B cell (primary cell): ENCODE results near the gene RICTOR. TPM values are rescaled to one million over a fixed set of nuclear protein-coding genes. Genes with fewer than 3 reads are reported as not detected.

Experiments used
- ATAC-seq: fragments of 200-7000 bp; cut with Tn5 transposase; one replicate; pipeline ENCODE4 v1.10.0; 2021; ENCODE audit warnings: low read depth, mild to moderate bottlenecking, moderate number of reproducible peaks, moderate library complexity
- CTCF ChIA-PET: fragments of 350-600 bp; sonication (Branson Sonifier 250); formaldehyde crosslinking; loops from one replicate; lab custom pipeline; 2021; ENCODE audit warnings: antibody characterized with exemption, inconsistent platforms; lab: Charles Lee
- POLR2A ChIA-PET: fragments of 350-600 bp; sonication (Branson Sonifier 250); formaldehyde crosslinking; loops from one replicate; lab custom pipeline; 2021; ENCODE audit warnings: antibody characterized with exemption; lab: Charles Lee
- DNase-seq: peaks from one replicate; pipeline ENCODE4 v3.0.0; 2013
- H2AFZ ChIP-seq: 2 replicates; pipeline ENCODE4 v1.6.1; 2012; ENCODE audit warnings: mild to moderate bottlenecking, low read depth, low read length; ENCODE audit not compliant: insufficient read depth, poor library complexity, severe bottlenecking
- H3K27ac ChIP-seq, 2 donors: 1 replicate in 1 of 2; 2 replicates in 1 of 2; pipeline ENCODE4 v1.5.1; 2012 to 2013; ENCODE audit warnings: low read length in 2 of 2, mild to moderate bottlenecking in 2 of 2, moderate library complexity in 1 of 2
- H3K27me3 ChIP-seq, 4 experiments: fragments of 200-600 bp in 1 of 4; sonication (generic) in 1 of 4; replicated peaks in 1 of 4; 1 replicate in 2 of 4; 2 replicates in 2 of 4; pipeline versions ENCODE4 v1.6.1 to v1.7.0; 2013 to 2016; ENCODE audit warnings: low read length in 3 of 4, mild to moderate bottlenecking in 2 of 4, mixed read lengths in 1 of 4, moderate library complexity in 1 of 4; ENCODE audit not compliant: insufficient read depth in 4 of 4, control insufficient read depth in 3 of 4; ENCODE audit errors: control extremely low read depth in 1 of 4
- H3K36me3 ChIP-seq, 2 experiments: replicated peaks in 1 of 2; 1 replicate in 1 of 2; 2 replicates in 1 of 2; pipeline versions ENCODE4 v1.6.1 to v1.7.1; 2013; ENCODE audit warnings: low read length in 1 of 2; ENCODE audit not compliant: insufficient read depth in 2 of 2, control insufficient read depth in 1 of 2; ENCODE audit errors: control extremely low read depth in 1 of 2, extremely low read depth in 1 of 2
- H3K4me1 ChIP-seq, 2 donors: fragments of 200-600 bp in 1 of 2; sonication (generic) in 1 of 2; 1 replicate in 1 of 2; 2 replicates in 1 of 2; pipeline versions ENCODE4 v1.5.1 to v1.6.1; 2013 to 2017; ENCODE audit warnings: low read length in 2 of 2; ENCODE audit not compliant: control insufficient read depth in 2 of 2, insufficient read depth in 2 of 2
- H3K4me2 ChIP-seq: replicated peaks from 2 replicates; pipeline ENCODE3; 2012; ENCODE audit warnings: mild to moderate bottlenecking, low read depth, low read length; ENCODE audit not compliant: poor library complexity, severe bottlenecking
- H3K4me3 ChIP-seq, 5 experiments: fragments of 200-600 bp in 1 of 5; sonication (generic) in 1 of 5; 1 replicate in 3 of 5; 2 replicates in 2 of 5; pipeline versions ENCODE4 v1.5.1 to v1.7.0; 2011 to 2016; ENCODE audit warnings: low read length in 4 of 5, mild to moderate bottlenecking in 4 of 5, low read depth in 2 of 5, control low read depth in 1 of 5, moderate library complexity in 1 of 5; ENCODE audit not compliant: insufficient read depth in 1 of 5; ENCODE audit errors: control extremely low read depth in 1 of 5, extremely low read depth in 1 of 5
- H3K79me2 ChIP-seq: fragments of 200-600 bp; sonication (generic); one replicate; pipeline ENCODE4 v1.6.0; 2016; ENCODE audit warnings: low read length; ENCODE audit not compliant: control insufficient read depth, insufficient read depth
- H3K9ac ChIP-seq: fragments of 200-600 bp; sonication (generic); 2 replicates; pipeline ENCODE4 v1.6.1; 2017; ENCODE audit warnings: mild to moderate bottlenecking, low read length, moderate library complexity
- H3K9me3 ChIP-seq, 3 donors: one replicate each; pipeline versions ENCODE4 v1.6.1 to v1.7.1; 2013; ENCODE audit warnings: low read length in 2 of 3; ENCODE audit not compliant: control insufficient read depth in 2 of 3, insufficient read depth in 1 of 3; ENCODE audit errors: control extremely low read depth in 1 of 3
- H4K20me1 ChIP-seq: 2 replicates; pipeline ENCODE4 v1.6.0; 2012; ENCODE audit warnings: mild to moderate bottlenecking, low read length; ENCODE audit not compliant: insufficient read depth, control insufficient read depth, poor library complexity, severe bottlenecking
- H3K27ac Mint-ChIP-seq: one replicate; pipeline ENCODE4 v1.8.0; 2021; ENCODE audit warnings: mixed read lengths
- H3K27me3 Mint-ChIP-seq: one replicate; pipeline ENCODE4 v1.8.0; 2021; ENCODE audit warnings: mixed read lengths
- H3K4me1 Mint-ChIP-seq: one replicate; pipeline ENCODE4 v1.8.0; 2021; ENCODE audit warnings: mixed read lengths
- H3K4me3 Mint-ChIP-seq: one replicate; pipeline ENCODE4 v1.8.0; 2021; ENCODE audit warnings: mixed read lengths
- H3K9me3 Mint-ChIP-seq: one replicate; pipeline ENCODE4 v1.8.0; 2022; ENCODE audit warnings: mixed read lengths; ENCODE audit not compliant: insufficient read depth
- EZH2 ChIP-seq: IDR thresholded peaks from 2 replicates; pipeline ENCODE4 v1.6.1; 2012; ENCODE audit warnings: borderline replicate concordance, low read depth, mild to moderate bottlenecking, moderate library complexity, low read length; ENCODE audit not compliant: insufficient read depth, poor library complexity, severe bottlenecking
- WGBS: methylation state at CpG from one replicate; pipeline ENCODE4 v1.1.5; 2013; ENCODE audit warnings: missing lambda C conversion rate; ENCODE audit not compliant: insufficient coverage; 5-methylcytosine and 5-hydroxymethylcytosine counted together
- intact Hi-C: fragments of 100-400 bp; cut with micrococcal nuclease; formaldehyde crosslinking; loops from one replicate; pipeline ENCODE4 v1.10.0; 2022
- polyA plus RNA-seq: library from polyadenylated mRNA; depleted of rRNA; stranded (reverse); fragments of >200 nt; gene quantifications from 2 replicates; pipeline ENCODE4 v1.2.3, GENCODE V29; 2012
- total RNA-seq, 2 donors: library from RNA; stranded (reverse); fragments of 120-200 nt in 1 of 2; gene quantifications; 1 replicate in 1 of 2; 2 replicates in 1 of 2; pipeline versions ENCODE4 v1.2.3 to v1.2.4, GENCODE V29; 2013 to 2022
- TF ChIP-seq, protein P1 (sequence below): fragments of 200-600 bp; IDR thresholded peaks from one replicate; pipeline ENCODE4 v1.8.0; 2022; ENCODE audit warnings: antibody characterized with exemption, mild to moderate bottlenecking

The RICTOR gene
- total and polyA plus RNA-seq, 2 donors (not counting 1 experiment from before 2014, with no cell fraction given) = 15.4 to 84.3 TPM

DNA sequence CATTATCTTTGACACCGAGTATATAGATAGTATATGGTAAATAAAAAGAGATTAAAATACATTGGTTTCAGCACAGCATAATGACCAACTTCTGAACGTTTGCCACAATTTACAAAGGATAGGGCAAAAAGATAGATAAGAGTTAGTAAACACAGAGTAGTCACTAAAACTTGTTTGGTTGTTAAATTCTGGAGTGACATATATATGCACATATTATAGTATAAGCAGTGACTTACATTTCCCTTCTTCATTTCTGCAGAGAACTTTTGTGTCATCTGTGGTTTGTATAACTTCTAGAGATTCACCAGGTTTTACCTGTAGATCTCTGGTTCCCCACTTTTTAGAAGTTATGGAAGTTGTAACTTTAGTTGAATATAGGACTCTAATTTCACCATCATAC lies 44.4 kb upstream of the RICTOR start:
- H3K4me1 Mint-ChIP-seq = no peaks in the 10 kb centered on the region
- TF ChIP-seq EZH2 = no peak
- TF ChIP-seq, protein P1, sequence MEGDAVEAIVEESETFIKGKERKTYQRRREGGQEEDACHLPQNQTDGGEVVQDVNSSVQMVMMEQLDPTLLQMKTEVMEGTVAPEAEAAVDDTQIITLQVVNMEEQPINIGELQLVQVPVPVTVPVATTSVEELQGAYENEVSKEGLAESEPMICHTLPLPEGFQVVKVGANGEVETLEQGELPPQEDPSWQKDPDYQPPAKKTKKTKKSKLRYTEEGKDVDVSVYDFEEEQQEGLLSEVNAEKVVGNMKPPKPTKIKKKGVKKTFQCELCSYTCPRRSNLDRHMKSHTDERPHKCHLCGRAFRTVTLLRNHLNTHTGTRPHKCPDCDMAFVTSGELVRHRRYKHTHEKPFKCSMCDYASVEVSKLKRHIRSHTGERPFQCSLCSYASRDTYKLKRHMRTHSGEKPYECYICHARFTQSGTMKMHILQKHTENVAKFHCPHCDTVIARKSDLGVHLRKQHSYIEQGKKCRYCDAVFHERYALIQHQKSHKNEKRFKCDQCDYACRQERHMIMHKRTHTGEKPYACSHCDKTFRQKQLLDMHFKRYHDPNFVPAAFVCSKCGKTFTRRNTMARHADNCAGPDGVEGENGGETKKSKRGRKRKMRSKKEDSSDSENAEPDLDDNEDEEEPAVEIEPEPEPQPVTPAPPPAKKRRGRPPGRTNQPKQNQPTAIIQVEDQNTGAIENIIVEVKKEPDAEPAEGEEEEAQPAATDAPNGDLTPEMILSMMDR = no peak
- H3K4me3 Mint-ChIP-seq = no peak overlapping the region
- ATAC-seq (no peak), DNase-seq (no peak)
- Histone ChIP-seq H3K36me3 (no peaks in the 10 kb centered on the region), H3K79me2 (no peaks in the 10 kb centered on the region), H3K4me1 (no peaks in the 10 kb centered on the region), H3K9ac (no peak overlapping the region), H3K27ac (no peak overlapping the region), H3K4me2 (no peak overlapping the region), H2AFZ (no peak overlapping the region), H3K9me3 (no peaks in the 10 kb centered on the region), H3K4me3 (no peak overlapping the region), H3K27me3 (peaks cover 0 to 2% (median 0%) of the 10 kb centered on the region in 4 experiments), H4K20me1 (no peaks in the 10 kb centered on the region)
- no peak overlapping the region for H3K27ac Mint-ChIP-seq
- ChIA-PET CTCF (interaction anchor here (1.3 kb wide), 1 partner anchor 38 kb away, joined by 3 read pairs; no protein-coding TSS in a partner anchor), POLR2A (interaction anchor here (0.6 kb wide), 1 partner anchor 152 kb away, joined by 4 read pairs; no protein-coding TSS in a partner anchor)
- intact Hi-C loops = no loop called here
- H3K27me3 Mint-ChIP-seq = peaks cover 11% of the 10 kb centered on the region
- WGBS = no CpG with 5 or more reads among the region's 2 CpGs
- H3K9me3 Mint-ChIP-seq = no peaks in the 10 kb centered on the region

DNA sequence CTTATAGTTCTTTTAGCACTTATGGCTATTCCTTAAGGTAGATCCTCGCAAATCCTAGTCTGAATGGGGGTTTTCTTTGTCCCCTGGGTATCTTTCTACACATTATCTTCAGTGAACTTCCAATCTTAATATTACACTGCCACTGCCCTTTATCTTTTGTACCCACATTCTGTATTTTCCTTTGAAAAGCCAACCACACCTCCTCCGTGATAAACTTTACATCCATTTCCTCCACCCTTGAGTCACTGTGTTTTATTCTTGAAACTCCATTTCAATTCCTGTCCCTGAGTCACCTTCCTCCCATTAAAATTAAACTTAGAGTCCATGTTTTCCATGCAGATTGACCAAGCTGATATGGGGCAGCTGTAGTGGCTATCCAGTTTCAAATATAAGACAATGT lies 43.2 kb upstream of the RICTOR start:
- Histone ChIP-seq H3K27ac (no peak overlapping the region), H3K79me2 (no peaks in the 10 kb centered on the region), H3K27me3 (peaks cover 0 to 2% (median 0%) of the 10 kb centered on the region in 4 experiments), H3K4me2 (no peak overlapping the region), H4K20me1 (no peaks in the 10 kb centered on the region), H3K9ac (no peak overlapping the region), H3K4me3 (no peak overlapping the region), H3K4me1 (no peaks in the 10 kb centered on the region), H3K36me3 (no peaks in the 10 kb centered on the region), H3K9me3 (no peaks in the 10 kb centered on the region), H2AFZ (no peak overlapping the region)
- ATAC-seq = no peak
- 88% methylated on average over 1 of the region's 2 CpGs for WGBS
- no peak for DNase-seq
- H3K27ac Mint-ChIP-seq = no peak overlapping the region
- no peaks in the 10 kb centered on the region for H3K4me1 Mint-ChIP-seq
- ChIA-PET CTCF (interaction anchor here (1.3 kb wide), 1 partner anchor 37 kb away, joined by 3 read pairs; no protein-coding TSS in a partner anchor), POLR2A (no interaction called here)
- intact Hi-C loops = no loop called here
- H3K27me3 Mint-ChIP-seq = peaks cover 4% of the 10 kb centered on the region
- no peak for TF ChIP-seq EZH2
- TF ChIP-seq, protein P1 = no peak
- no peak overlapping the region for H3K4me3 Mint-ChIP-seq
- H3K9me3 Mint-ChIP-seq = no peaks in the 10 kb centered on the region
